HG03095 (cell line): ENCODE results near the gene CHGA.

Source experiments
- ATAC-seq: cut with Tn5 transposase; IDR thresholded peaks from one replicate; pipeline ENCODE4 v1.9.1; 2021; ENCODE audit warnings: moderate library complexity; ENCODE audit not compliant: unreplicated experiment

Gene CHGA, protein sequence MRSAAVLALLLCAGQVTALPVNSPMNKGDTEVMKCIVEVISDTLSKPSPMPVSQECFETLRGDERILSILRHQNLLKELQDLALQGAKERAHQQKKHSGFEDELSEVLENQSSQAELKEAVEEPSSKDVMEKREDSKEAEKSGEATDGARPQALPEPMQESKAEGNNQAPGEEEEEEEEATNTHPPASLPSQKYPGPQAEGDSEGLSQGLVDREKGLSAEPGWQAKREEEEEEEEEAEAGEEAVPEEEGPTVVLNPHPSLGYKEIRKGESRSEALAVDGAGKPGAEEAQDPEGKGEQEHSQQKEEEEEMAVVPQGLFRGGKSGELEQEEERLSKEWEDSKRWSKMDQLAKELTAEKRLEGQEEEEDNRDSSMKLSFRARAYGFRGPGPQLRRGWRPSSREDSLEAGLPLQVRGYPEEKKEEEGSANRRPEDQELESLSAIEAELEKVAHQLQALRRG

DNA sequence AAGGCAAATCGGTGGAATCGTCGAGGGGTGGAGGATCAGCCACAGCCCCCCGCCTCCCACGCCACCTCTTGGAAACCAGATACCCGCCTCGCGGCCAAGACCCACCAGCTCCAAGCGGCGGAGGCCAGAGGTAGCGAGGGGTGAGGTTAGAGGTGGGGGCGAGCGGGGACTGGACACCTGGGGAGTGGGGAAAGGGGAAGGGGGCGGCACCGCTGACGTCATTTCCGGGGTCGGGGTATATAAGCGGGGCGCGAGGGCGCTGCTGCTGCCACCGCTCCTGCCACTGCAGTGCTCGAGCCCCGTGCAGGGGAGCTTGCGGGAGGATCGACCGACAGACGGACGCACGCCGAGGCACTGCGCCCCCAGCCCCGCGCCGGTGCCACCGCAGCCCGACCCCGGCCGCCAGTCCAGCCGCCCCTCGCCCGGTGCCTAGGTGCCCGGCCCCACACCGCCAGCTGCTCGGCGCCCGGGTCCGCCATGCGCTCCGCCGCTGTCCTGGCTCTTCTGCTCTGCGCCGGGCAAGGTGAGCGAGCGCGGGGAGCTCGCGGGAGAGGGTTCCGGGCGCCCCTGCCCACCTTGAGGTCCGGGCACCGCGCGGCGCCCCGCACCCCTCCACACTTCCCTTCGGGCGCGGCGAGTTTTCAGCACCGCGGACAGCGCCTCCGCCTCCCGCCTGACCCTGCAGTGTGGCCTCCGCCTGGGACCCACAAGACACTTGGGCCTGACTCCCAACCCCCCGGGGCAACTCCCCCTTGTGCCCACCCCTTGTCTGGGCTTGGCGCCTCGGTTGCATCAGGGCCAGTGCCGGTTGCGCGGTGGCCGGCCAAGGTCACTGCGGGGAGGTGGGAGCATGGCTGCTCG, at the start of gene CHGA:
Gene CHGA (plus strand): TSS at position 268 of the 861 bp plus-strand sequence. CDS start 210 bp downstream, at position 478.
- peak; percentile 59 for ATAC-seq

GRCh38 chr14:92874962-92875661, 47.8 kb upstream of the CHGA start:
- no peak for ATAC-seq

- ATAC-seq, result no peak
These were observed 45.1 kb upstream of the CHGA start for GRCh38 chr14:92877757-92878431.

GRCh38 chr14:92880351-92880750, 42.6 kb upstream of the CHGA start:
- ATAC-seq, result no peak

GRCh38 chr14:92880851-92881250, 42.1 kb upstream of the CHGA start:
- no peak for ATAC-seq

GRCh38 chr14:92883066-92883465, 39.9 kb upstream of the CHGA start:
- no peak for ATAC-seq

- ATAC-seq, result no peak
These were observed 38.5 kb upstream of the CHGA start for GRCh38 chr14:92884410-92884809.

GRCh38 chr14:92885279-92886061, 37.5 kb upstream of the CHGA start:
- ATAC-seq, result no peak

GRCh38 chr14:92886337-92886736, 36.6 kb upstream of the CHGA start:
- no peak for ATAC-seq

DNA sequence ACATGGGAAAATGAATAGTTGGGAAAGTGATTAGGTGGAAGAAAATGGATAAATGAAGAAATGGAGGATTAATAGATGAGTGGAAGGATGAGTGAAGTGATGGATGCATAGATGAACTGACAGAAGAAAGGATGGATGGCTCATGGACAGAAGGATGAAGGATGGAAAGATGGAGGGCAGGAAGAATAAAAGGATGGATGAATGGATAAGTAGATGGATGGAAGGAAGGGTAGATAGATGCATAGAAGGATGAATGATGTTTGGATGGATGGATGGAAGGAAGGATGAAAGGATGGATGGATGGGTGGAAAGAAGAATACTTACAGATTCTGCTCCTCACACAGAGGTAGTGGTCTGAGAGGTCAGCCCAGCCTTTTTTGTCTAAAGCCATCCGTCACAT, 35.8 kb upstream of the CHGA start:
- ATAC-seq, result no peak

GRCh38 chr14:92888896-92889295, 34.1 kb upstream of the CHGA start:
- no peak for ATAC-seq

GRCh38 chr14:92890830-92891588, 31.9 kb upstream of the CHGA start:
- ATAC-seq, result no peak

GRCh38 chr14:92892589-92892988, 30.4 kb upstream of the CHGA start:
- ATAC-seq, result no peak

DNA sequence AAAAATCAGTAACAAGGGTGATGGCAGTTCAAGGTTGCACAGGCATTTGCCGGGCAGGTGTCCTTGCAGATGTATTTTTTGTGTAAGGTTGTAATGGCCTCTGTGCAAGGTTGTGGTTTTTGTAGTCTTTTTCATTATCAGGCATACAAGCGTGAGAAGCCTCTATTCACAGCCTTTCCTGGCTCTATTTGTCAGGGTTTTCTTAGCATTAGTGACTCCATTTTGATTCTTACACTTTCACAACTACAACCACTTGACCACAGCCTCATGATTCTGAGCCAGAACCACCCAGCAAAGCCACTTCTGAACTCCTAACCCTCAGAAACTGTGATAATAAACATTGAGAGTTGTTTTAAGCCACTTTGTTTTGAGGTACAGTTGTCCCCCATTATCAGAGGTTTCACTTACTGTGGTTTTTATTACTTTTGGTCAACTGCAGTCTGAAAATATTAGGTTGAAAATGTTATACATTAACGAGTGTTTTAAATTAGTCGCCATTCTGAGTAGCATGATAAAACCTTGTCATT, 27.5 kb upstream of the CHGA start:
- no peak for ATAC-seq

DNA sequence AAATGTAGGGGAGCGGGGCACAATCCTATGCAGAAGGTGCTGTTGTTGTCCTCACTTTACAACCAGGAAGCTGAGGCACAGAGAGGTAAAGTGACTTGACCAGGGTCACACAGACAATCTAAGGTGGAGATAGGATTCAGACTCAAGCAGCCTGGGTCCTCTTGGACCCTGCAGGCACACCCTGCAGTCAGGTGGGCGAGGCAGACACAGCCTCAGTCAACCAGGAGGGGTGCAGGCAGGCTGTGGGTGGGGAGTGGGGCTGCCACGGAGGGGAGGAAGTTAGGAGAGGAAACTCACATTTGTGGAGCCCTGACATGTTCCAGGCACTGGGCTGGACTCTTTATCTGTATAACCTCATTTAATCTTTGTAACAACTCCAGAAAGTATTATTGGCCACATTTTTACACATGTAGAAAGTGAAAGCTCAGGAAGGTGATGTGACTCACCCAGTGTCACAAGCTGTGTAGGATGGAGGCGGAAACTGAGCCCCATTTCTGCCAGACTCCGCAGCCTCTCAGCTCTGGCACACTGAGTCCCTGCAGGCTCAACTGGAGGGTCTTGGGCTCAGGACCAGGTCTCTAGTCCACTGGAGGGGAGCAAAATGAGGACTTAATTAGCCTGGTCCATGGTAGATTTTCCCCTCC, 24.9 kb upstream of the CHGA start:
- no peak for ATAC-seq

DNA sequence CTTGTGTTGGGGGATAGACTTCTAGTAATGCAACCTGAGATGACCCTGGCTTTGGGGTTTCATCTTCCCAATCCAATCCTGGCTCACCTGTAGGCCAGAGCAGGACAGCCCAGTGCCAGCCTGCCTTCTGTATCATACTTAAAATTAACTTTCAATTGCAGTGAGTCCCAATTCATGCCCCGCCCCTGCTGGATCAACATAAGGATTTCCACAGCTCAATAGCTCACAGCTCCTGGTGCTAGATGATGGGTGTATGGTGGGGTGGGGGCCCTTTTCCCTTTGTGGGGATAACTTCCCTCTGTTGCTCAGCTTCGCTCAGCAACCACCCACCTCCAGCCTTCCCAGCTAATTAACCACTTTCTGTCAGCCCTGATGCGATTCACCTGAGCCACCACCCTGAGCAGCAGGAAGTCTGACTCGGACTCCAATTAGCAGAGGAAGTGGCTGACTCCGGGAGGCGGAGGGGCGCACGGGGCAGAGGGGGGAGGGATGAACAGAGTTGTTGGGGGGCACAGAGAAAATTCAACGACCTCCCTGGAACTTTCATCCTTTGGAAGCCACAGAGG, 24.3 kb upstream of the CHGA start:
- no peak for ATAC-seq

DNA sequence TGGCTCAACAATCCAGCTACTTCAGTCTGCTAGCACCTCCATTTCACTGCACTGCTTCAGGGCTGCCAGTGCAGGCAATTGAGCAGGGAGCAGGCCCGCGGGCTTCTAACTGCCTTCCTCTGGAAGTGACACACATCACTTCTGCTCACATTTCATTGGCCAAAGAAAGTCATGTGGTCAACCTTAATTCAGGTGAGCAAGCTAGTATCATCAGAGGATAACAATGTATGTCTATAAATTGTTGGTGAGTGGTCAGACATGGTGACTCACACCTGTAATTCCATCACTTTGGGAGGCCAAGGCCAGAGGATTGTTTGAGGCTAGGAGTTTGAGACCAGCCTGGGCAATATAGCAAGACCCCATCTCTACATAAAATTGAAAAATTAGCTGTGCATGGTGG, 22.3 kb upstream of the CHGA start:
- ATAC-seq, result no peak

GRCh38 chr14:92902191-92902590, 20.8 kb upstream of the CHGA start:
- ATAC-seq, result no peak
